ENCODE results near the gene CFAP77.

CFAP77 gene

DNA sequence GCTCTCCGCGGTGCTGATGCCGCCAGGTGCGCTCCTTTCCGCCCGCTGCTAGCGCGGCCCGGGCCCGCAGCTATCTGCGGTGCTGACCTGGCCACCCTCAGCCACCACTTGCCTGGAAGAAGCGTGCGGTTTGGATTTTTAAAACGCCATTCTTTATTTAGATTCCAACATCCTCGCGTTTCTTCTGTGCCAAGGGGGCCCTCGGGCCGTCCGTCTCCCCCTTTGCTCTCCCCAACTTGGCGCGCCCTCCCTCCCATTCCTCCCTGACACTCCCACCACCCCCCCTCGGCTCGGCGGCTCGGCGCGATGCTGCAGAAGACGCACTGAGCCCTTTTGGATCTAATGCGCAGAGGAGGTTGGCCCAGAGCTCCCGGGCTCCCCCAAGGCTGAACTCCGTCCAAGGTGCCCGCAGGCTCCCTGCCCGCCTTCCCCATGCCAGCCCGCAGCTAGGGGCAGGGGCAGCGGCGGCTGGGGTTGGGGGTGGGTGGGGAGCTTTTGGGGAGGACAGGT lies 172.3 kb downstream of the CFAP77 start, which contains the start of gene BARHL1:
TSS of gene BARHL1 (plus strand) at position 331 of the 510 bp plus-strand sequence. CDS start 192 bp downstream, outside the sequence.
- no peak for DNase-seq (ENCODE audit: low read depth in 2 of 2)

DNA sequence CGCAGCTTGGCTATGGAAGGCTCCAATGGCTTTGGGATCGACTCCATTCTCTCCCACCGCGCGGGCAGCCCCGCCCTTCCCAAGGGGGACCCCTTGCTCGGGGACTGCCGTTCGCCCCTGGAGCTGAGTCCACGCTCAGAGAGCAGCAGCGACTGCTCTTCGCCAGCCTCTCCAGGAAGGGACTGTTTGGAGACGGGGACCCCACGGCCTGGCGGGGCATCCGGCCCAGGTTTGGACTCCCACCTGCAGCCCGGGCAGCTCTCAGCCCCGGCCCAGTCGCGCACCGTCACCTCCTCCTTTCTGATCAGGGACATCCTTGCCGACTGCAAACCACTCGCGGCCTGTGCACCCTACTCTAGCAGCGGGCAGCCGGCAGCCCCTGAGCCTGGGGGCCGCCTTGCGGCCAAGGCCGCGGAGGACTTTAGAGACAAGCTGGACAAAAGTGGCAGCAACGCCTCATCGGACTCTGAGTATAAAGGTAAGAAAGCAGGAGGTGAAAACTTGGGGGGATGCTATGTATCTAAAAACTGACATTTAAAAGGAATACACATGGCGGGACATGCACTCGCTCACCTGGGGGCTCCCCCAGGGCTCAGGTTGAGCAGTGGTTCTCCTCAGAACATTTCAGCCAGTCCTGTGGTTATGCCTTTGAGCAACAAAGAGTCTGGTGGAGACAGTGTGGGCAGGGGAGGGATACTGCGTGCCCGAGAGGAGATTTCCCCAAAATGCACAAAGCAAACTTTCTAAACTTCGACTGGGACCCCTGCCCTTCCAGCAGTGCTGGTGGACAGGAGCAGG lies 173.0 kb downstream of the CFAP77 start:
- no peak for DNase-seq (ENCODE audit: low read depth in 2 of 2)

DNA sequence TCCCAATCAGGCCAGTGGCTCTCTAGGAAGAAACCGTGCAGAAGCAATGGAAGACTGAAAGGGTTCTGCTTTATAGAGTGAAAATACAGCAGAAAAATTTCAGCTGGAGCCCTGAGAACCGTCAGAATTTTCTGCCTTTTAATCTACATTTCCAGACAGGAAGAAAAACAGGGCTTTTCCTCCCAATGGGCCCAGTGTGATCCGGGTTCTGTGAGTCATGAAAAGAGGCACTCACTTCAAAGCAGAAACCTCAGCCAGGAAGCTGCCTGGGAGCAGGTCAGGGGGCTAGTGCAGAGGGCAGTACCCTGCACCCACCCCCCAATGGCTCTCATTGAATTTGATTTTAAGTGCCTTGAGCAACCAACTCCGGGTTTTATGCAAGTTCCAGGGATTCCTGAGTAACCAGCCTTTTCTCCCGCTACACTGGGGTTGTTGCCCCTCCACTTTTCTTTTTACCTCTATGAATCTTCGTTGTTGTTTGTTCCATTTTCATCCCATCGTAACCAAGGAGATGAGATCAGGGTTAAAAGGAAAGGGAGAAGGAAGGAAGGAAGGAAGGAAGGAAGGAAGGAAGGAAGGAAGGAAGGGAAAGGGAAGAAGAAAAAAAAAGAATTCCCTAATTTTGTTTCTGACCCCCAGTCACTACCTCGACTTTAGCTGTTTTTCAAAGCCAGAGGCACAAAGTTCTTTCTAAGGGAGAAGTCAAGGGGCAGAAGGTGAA lies 173.7 kb downstream of the CFAP77 start:
- no peak for DNase-seq (ENCODE audit: low read depth in 2 of 2)

DNA sequence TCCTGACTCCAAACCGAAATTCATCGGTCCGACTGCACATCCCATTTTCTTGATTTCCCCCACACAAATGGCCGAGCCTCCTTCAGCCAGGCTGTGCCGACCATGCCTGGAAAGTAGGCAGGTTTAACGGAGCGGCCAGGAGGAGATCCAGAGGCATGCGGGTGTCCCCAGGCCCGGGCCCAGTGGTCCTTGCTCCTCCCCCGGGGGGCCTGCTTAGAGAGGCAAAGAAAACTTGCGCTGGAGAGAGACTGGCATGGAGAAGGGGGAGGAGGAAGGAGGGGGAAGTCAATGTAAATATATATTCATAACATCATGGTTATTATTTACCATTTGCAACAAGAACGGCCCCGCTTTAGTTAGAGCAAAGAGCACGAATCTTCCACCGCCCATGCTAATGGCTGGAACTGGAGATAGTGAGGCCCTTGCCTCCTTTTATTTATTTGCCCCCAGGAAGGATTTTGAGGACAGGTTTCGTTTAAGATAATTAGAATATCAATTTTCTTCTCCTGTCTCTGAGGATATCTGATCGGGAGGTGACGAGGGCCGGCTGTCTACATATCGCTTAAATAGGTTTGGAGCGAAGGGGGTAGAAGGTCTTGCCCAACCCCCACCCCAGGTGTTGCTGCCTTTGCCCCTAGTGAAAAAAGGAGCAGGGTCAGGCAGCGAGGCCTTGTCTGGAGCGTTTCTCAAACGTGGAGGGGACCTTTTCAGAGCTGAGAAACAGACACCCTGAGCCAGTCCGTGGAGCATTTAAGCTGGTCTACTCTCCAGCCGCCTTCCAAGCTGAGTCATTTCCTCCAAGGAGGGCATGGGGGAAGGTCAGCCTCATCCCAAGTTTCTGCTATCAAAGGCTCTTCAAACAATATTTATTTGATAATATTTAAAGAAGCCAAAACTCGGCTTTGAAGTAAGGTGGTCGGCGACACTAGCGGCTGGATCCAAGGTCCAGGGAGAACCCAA lies 174.9 kb downstream of the CFAP77 start:
- no peak for DNase-seq (ENCODE audit: low read depth in 2 of 2)

DNA sequence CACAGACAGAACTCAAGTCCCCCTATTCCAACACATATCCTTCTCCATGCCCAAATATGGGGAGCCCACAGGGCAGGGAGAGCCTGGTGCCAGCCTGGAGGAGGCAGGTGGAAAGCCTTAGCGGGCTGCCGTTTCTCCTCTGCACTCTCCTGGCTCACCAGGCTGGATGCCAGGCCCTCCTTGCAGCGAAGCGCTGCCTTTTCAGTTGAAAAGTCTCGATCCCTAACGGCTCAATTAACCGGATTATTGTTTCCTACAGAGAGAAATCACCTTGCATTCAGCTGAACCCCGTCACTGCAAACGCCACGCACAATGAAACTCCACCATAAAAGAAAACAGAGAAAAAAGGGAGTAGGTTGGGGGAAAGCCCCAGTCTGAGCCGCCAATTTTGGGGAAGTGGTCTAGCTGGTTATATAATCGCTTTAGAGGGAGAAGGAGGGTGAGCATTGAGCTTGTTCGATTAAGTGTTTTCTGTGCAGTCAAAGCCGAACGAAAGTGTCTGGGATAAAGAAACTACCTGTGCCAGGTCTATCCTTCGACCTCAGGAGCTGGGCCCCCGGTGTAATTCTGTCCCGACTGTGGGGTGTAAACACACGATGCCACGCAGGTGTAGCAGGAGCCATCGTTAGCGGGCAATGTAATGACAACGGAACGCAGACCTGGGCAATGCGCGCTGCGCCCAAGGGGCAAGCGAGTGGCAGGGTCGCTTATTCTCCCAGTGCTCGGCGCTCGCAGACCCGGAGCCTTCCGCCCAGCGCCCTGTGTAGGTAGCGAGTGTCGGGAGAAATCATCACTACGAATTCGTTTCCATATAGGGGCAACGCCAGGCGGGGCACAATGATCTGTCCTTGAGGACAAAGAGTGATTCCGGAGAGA lies 176.2 kb downstream of the CFAP77 start:
- DNase-seq (ENCODE audit: low read depth in 2 of 2): no peak

DNA sequence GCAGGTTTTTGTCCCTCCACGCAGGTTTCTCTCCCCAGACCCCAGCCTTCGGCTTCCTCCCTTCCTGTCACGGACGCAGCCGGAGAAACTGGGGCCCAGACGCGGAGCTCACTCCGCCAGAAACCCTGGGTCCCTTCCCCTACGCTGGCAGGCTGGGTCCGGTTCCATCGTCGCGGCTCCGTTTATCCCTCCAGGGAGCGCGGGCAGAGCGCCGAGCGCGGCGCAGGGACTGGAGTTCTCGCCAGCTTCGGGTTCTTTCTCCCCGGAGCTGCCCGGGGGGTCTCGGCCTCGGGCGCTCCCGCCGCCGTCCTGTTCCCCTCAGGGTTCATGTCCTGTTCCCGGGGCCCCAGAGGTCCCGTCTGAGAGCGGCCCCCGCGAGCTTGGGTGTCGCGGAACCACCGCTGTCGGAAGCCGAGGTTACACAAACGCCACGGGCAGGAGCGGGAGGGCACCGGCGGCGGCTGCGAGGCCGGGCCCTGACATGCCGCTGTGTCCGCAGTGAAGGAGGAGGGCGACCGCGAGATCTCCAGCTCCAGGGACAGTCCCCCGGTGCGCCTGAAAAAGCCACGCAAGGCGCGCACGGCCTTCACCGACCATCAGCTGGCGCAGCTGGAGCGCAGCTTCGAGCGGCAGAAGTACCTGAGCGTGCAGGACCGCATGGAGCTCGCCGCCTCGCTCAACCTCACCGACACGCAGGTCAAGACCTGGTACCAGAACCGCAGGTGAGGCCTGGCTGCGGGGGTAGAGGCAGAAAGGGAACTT lies 177.0 kb downstream of the CFAP77 start:
- no peak for DNase-seq (ENCODE audit: low read depth in 2 of 2)

DNA sequence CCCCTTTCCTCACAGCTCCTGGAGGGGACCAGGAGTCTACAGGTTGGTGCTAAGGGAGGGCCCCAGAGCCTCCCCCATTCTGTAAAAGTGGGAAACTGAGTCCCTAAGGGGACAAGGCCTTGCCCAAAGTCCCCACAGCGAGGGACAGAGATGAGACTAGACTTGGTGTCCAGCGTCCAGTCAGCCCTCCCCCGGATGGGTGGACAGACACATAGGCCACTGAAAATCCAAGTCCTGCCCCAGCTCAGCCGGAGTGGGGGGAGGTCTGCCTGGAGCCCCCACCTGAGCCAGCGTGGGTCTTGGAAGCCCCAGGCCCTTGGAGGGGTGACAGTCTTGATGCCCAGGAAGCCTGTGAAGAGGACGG lies 177.6 kb downstream of the CFAP77 start:
- DNase-seq (ENCODE audit: low read depth in 2 of 2): no peak

DNA sequence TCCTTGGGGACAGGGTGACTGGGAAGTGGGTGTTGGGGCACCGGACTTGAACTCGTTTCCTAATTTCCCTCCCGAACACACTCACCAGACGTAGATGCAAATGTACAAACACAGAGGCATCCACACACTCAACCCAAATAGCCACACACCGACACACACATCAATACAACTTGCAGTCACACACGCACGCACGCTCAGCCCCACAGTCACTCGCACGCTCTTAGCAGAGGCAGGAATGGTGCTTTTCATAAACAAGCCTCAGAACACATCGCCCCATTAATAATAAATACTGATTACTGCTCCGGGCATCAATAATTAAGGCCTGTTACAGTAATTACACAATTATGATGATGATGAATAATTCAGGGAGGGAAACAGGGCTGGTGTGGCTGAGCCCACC lies 178.1 kb downstream of the CFAP77 start:
- DNase-seq (ENCODE audit: low read depth in 2 of 2): no peak

DNA sequence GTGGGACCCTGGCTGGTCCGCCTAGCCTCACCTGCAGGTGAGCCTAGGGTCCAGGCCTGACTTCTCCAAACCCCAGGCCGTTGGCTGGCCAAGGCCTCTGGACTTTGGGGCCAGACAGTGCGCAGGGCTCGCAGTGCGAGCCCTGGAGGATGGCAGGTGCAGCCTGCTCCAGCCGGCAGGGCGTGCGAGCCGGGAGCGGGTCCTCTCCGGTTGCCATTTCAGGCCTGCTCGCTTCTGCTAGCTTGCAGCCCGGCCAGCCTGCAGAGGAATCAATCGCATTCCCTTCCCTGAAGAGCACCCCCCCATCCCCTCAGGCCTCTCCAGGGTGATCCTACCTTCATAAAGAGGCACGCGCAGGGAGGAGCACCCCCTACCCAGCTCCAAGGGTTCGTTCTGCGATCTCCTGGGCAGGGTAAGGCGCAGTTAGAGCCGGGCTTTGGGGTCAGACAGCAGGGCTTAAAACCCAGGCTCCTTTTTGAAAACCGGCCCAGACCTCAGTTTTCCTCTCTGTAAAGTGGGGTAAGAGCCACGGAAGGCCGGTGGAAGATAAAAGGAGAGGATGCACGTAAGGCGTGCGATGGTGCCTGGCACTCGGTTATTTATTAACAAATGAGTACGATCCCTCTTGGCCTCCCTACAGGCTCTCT lies 178.6 kb downstream of the CFAP77 start:
- no peak for DNase-seq (ENCODE audit: low read depth in 2 of 2)

DNA sequence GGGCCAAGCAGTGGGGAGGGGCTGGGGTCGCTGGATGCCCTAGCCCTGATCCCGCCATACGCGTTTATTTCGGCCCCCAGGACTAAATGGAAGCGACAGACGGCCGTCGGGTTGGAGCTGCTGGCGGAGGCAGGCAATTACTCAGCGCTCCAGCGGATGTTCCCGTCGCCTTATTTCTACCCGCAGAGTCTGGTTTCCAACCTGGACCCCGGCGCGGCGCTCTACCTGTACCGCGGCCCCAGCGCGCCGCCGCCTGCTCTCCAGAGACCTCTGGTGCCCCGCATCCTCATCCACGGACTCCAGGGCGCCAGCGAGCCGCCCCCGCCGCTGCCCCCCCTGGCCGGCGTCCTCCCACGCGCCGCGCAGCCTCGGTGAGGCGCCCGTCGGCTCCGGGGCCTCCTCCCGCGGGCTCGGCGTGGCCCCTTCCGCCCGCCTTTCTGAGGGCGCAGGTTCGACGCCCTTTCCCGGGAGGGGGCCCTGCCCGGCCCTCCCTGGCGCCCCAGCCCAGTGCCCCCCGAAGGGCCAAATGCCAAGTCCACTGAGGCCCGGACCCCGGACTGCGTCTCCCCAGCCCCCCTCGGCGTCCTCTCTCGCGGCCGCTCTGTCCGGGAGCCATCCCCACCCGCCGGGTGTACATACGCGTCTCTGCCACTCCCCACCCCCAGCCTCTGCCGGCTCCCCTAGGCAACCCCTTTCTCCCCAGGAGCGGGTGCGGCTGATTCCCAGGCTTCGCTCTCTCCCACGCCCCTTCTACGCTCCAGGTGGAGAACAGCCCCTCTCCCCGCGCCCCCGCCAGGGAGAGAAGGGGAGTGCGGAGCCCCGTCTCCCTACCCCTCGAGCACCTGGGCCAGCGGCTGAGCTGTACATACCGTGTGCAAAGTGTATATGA lies 179.4 kb downstream of the CFAP77 start:
- DNase-seq (ENCODE audit: low read depth in 2 of 2): no peak

DNA sequence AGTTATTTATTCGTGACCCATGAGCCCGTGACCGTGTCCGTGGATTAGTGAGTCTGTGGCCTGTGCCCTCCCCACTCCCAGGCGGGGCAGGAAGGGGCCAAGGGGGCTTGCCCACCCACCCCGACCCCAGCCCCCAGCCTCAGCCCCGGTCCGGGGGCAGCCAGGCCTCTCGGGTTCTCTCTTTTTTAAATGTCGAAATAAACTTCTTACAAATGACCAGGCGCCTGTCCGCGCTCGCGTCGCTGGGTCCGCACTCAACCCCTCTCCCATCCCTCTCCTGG lies 180.0 kb downstream of the CFAP77 start:
- no peak for DNase-seq (ENCODE audit: low read depth in 2 of 2)

DNA sequence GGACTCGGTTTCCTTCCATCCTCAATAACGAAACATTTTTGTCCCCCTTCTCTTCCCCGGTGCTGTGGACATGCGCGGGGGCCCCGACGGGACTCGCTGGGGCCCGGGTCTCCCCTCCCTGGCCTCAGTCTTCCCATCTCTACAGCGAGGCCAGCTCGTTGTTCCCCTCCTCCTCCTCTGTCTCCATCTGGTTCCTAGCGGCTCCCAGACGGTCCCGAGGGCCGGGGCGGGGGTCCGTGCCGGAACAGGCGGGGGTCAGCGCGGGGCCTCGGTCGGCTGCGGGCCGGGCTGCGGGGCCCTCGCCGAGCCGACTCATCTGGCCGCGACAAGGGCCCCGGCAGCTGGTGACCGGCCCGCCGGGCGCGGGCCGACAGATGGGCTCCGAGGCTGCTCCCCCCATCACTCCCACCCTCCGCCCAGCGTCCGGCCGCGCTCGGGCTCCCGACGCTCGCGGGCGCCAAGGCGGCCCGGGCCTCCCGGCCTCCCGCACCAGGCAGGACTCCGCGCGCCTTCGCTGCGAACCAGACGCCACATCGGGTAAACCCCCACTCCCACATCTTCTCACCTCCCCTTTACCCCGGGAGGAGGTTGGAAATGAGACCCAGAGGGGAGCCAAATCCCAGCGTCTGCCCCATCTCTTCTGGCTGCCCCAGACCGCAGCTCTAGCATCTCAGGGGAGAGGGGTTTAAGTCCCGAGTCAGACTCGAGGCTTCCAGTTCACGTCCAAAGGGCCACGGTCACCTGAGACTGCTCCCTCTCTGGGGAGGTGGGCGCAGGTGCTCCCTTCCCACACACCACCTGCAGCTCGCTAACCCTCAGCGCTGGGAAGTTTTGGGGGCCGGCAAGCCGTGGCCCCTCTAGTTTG lies 180.5 kb downstream of the CFAP77 start:
- DNase-seq (ENCODE audit: low read depth in 2 of 2): no peak

DNA sequence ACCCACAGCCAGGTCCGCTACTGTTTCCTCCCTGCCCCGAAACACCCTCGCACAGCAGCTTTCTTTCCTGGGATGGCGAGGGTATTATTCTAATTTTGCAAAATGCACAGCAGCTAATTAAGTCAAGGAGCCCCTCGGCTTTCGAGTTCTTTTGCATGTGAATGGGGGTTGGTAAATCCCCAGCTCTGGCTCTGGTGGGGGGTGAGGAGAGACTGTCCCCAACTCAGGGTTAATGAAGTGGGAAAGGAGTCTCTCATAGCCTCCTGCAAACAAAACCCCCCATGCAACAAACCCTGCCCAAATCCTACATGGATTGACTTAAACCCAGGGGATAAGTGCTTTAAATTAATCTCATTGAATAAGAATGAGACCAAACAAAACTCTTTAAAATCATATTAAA lies 181.2 kb downstream of the CFAP77 start:
- DNase-seq (ENCODE audit: low read depth in 2 of 2): no peak

DNA sequence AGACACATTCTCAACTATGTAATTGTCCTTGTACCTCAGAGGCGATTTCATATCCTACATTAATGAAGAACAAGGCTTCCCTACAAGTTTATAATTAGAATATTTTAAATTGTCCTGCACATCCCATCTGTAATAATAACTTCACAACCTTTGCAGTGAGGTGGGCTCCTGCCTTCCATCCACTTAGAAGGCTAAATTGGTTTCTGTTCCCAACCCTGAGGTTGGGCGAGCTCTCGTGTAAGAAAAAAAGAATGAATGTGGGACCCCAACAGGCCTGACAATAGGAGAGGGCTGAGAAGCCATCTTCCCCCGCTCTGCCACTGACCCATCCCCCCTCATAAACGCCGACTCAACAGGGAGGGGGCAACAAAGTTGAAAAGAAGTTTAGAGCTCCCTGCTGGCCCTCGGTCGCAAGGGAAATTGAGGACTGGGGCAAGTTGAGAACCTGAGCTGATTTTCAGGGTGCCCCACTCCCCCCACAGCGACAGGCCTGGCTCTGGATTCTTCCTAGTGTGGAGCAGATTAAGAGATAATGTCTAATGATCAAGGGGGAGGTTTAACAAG lies 181.8 kb downstream of the CFAP77 start:
- DNase-seq (ENCODE audit: low read depth in 2 of 2): no peak

DNA sequence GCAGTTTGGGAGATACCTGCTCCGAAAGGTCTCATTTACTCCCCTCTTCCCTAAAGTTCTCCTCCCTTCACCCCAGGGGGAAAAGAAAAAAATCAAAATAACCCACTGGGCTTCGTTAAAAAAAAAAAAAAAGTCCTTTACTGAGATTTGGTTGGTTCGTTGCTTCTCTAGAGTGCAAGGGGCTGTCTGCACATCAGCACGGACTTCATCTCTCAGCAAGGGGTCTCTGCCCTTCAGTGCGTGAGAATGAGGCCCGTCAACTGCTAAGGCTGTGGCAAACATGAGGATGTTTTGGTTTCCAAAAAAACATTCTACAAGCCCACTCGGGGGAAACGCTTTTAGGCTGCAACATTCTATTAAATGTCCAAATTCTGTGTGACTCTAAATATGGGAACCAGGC lies 182.4 kb downstream of the CFAP77 start:
- no peak for DNase-seq (ENCODE audit: low read depth in 2 of 2)

DNA sequence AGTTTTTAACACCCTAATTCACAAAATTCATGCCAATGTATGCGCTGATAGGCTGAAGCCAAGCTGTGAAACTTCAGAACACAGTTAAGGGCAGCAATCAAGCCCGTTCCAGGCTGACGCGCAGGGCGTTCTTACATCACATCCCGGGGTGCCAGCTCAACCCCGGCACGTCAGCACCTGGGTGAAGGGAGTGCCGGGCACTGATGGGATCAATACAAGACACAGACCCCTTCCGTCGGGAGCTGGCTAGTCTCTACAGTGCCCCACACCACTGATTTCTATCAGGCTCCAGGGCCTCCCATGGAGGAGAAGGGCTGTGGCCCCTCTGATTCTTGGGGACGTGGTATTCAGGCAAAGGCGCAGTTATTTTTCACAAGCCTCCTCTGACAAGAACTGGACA lies 184.4 kb downstream of the CFAP77 start:
- DNase-seq (ENCODE audit: low read depth in 2 of 2): no peak

DNA sequence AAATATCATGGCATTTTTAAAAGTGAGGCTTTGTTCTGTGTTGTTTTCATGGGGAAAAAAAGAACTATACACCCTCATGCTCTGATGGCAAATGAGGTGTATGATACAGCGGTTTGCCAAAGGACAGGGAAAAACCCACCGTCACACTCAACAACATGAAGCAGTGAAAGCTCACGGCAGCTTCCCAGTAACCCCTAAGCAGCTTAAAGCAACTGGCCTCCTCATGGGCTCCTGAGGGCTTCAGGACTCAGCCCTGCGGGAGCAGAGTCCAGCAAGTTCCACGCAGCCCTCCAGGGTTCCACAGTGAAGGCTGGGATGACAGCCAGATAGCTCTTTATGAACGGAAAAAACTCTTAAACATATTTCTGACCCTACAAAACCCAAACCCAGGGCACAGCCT lies 185.3 kb downstream of the CFAP77 start:
- DNase-seq (ENCODE audit: low read depth in 2 of 2): no peak

DNA sequence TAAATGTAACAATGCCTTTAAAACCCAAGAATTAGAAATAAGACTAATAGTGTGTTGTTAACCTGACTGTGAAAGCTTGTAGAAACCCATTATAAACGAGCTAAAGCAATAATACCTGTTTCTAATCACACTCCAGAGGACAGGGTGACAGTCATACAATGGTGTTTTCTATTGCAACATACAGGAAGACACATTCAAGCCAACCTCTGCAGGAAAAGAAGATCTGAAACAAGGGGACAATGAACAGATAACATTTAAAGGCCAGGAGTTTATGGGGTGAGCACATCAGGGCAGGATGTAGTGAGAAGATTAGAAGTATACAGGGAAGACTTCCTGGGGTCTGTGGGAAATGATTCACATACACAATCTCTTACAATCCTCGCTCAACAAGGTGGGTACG lies 186.2 kb downstream of the CFAP77 start:
- DNase-seq (ENCODE audit: low read depth in 2 of 2): no peak

Data from stimulated activated CD8-positive, alpha-beta memory T cell treated with anti-CD3 and anti-CD28 coated beads, Interleukin-2, amount 100 ng/mL, for 1 hour (primary cell).